DOHH2 (cell line): ENCODE measurements around the gene PARP1.

Experiments
- EZH2phosphoT487 ChIP-seq: fragments of 200-600 bp; sonication (generic); IDR thresholded peaks from 2 replicates; pipeline ENCODE4 v1.6.1; 2017; ENCODE audit warnings: borderline replicate concordance, mild to moderate bottlenecking, antibody characterized with exemption, low read length, moderate library complexity, mixed read lengths
- TF ChIP-seq, protein P1 (sequence below): fragments of 200-600 bp; sonication (generic); IDR thresholded peaks from one replicate; pipeline ENCODE4 v1.5.1; 2014; ENCODE audit warnings: antibody characterized with exemption, mild to moderate bottlenecking, low read depth, low read length; ENCODE audit not compliant: poor library complexity, severe bottlenecking

DNA sequence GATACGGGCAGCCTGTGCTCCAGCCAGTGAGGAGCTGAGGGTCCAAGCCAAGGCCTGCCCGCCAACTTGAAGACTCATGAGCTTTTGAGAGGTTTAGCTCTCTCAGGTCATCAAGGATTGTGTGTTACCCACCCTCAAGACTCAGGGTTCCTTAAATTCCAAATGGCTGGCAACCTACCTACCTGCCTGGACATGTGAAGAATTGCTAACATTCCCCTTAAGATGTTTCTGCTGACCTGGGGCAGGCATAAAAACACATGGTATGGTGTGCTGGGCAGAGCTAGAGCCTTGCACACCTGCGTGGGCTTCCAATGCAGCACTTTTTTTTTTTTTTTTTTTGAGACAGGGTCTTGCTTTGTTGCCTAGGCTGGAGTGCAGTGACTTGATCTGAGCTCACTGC lies 17.2 kb downstream of the PARP1 start:
- TF ChIP-seq, protein P1, sequence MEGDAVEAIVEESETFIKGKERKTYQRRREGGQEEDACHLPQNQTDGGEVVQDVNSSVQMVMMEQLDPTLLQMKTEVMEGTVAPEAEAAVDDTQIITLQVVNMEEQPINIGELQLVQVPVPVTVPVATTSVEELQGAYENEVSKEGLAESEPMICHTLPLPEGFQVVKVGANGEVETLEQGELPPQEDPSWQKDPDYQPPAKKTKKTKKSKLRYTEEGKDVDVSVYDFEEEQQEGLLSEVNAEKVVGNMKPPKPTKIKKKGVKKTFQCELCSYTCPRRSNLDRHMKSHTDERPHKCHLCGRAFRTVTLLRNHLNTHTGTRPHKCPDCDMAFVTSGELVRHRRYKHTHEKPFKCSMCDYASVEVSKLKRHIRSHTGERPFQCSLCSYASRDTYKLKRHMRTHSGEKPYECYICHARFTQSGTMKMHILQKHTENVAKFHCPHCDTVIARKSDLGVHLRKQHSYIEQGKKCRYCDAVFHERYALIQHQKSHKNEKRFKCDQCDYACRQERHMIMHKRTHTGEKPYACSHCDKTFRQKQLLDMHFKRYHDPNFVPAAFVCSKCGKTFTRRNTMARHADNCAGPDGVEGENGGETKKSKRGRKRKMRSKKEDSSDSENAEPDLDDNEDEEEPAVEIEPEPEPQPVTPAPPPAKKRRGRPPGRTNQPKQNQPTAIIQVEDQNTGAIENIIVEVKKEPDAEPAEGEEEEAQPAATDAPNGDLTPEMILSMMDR: no peak
- no peak for TF ChIP-seq EZH2phosphoT487
